NB4 (cell line): ENCODE results near the gene ERP29.
"Not testable (repeated sequence)": the region's sequence is repeated elsewhere in the genome, so short reads cannot be mapped to it uniquely, and the experiment has no call there.

Experiments used
- DNase-seq: peaks from one replicate; pipeline ENCODE4 v3.0.0; 2010; ENCODE audit warnings: low read depth
- H3K4me3 ChIP-seq: one replicate; pipeline ENCODE4 v1.5.1; 2011; ENCODE audit warnings: mild to moderate bottlenecking, low read depth, low read length, moderate library complexity
- CTCF ChIP-seq: IDR thresholded peaks from one replicate; pipeline ENCODE4 v1.5.1; 2012; ENCODE audit warnings: low read depth, low read length
- MYC ChIP-seq: IDR thresholded peaks from 2 replicates; pipeline ENCODE4 v1.6.1; 2011; ENCODE audit warnings: low read depth, low read length
- POLR2A ChIP-seq: IDR thresholded peaks from 2 replicates; pipeline ENCODE4 v1.6.1; 2011; ENCODE audit warnings: mild to moderate bottlenecking; ENCODE audit not compliant: insufficient read length; ENCODE audit errors: extremely low read depth
- TF ChIP-seq, protein P1 (sequence below): IDR thresholded peaks from 2 replicates; pipeline ENCODE4 v1.6.1; 2011; ENCODE audit warnings: low read depth, low read length

The ERP29 gene

DNA sequence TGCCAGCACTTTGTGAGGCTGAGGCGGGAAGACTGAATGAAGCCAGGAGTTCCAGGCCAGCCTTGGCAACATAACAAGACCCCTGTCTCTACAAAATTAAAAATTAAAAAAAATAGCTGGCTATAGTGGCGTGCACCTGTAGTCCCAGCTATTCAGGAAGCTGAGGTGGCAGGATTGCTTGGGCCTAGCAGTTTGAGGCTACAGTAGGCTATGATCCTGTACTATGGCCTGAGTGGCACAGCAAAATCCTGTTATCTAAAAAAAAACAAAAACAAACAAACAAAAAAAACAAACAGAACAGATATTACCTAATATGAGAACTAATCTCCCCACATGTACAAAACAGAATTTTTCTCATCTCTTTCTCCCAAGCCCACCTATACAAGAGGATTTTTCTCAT lies 15.9 kb upstream of the ERP29 start:
- H3K4me3 ChIP-seq = no peak overlapping the region
- no peak for DNase-seq
- TF ChIP-seq MYC = no peak
- no peak for TF ChIP-seq POLR2A
- TF ChIP-seq, protein P1, sequence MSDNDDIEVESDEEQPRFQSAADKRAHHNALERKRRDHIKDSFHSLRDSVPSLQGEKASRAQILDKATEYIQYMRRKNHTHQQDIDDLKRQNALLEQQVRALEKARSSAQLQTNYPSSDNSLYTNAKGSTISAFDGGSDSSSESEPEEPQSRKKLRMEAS = no peak
- TF ChIP-seq CTCF = no peak

- no peak overlapping the region for H3K4me3 ChIP-seq
- TF ChIP-seq CTCF (no peak), POLR2A (no peak), MYC (no peak)
- TF ChIP-seq, protein P1 = no peak
- no peak for DNase-seq
Observed at GRCh38 chr12:111998015-111998414, 15.2 kb upstream of the ERP29 start.

DNA sequence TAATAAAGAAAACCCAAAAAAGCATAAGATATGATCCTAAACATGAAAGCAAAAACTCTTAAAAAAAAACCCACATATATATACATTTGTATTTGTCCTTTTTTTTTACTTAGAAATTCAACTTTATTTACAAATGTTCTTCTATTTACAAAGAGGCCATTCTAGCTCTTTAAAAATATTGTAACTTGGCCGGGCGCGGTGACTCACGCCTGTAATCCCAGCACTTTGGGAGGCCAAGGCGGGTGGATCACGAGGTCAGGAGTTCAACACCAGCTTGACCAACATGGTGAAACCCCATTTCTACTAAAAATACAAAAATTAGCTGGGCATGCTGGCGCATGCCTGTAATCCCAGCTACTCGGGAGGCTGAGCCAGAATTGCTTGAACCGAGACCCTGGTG lies 14.1 kb upstream of the ERP29 start:
- DNase-seq, H3K4me3 ChIP-seq: not testable (repeated sequence)

- no peak overlapping the region for H3K4me3 ChIP-seq
- TF ChIP-seq CTCF (no peak), MYC (no peak), POLR2A (no peak)
- no peak for DNase-seq
Observed at GRCh38 chr12:112000820-112001219, 12.4 kb upstream of the ERP29 start.

DNA sequence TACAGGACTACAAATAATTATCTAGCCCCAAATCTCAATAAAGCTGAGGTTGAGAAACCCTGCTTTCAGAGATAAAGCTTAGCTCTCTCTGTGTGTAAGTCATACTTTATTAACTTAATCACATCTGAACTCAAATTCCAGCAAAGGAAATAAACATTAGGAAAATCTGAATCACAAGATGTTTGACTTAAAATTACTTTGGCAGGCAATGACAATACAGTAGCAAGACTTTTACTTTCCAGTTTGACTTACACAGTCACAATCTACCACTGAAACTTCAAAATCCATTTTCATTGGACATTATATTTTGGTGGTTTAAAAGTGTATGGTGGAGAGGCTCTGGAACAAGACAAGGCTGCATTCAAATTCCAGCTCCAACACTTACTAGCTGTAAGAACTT lies 11.7 kb upstream of the ERP29 start:
- DNase-seq = no peak
- no peak overlapping the region for H3K4me3 ChIP-seq
- TF ChIP-seq MYC (no peak), CTCF (no peak), POLR2A (no peak)
- TF ChIP-seq, protein P1 = no peak

DNA sequence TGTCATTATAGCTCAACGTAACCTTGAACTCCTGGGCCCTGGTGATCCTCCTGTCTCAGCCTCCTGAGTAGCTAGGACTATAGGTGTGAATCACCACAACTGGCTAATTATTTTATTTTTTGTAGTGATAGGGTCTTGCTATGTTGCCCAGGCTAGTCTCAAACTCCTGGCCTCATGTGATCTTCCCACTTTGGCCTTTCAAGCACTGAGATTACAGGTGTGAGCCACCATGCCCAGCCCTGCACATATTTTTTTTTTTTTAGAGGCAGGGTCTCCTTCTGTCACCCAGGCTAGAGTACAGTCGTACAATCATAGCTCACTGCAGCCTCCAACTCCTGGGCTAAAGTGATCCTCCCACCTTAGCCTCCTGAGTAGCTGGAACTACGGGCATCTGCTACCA lies 9.2 kb upstream of the ERP29 start:
- H3K4me3 ChIP-seq = no peak overlapping the region
- TF ChIP-seq POLR2A = no peak
- TF ChIP-seq, protein P1 = no peak
- TF ChIP-seq MYC = no peak
- no peak for TF ChIP-seq CTCF
- no peak for DNase-seq
